Thyroid gland (tissue), 4 donors: ENCODE measurements around the gene PPP2CA. TPM values are rescaled to one million over a fixed set of nuclear protein-coding genes. Genes with fewer than 3 reads are reported as not detected.
A peak's percentile ranks its signal among the peaks of the same experiment; 100 is the strongest.

ENCODE experiments used
- DNase-seq, 2 donors: peaks; one replicate each; pipeline ENCODE4 v3.0.0-alpha.2; 2019
- H3K27ac ChIP-seq, 3 donors: fragments of 200-600 bp; sonication (generic); 1 replicate in 2 of 3; 2 replicates in 1 of 3; pipeline ENCODE4 v1.5.1; 2016 to 2019; ENCODE audit warnings: mild to moderate bottlenecking in 1 of 3, moderate library complexity in 1 of 3
- H3K27me3 ChIP-seq: fragments of 200-600 bp; sonication (generic); one replicate; pipeline ENCODE4 v1.5.1; 2019
- H3K36me3 ChIP-seq, 2 donors: fragments of 200-600 bp; sonication (generic); one replicate each; pipeline ENCODE4 v1.5.1; 2016 to 2019
- H3K4me1 ChIP-seq, 2 donors: fragments of 200-600 bp; sonication (generic); one replicate each; pipeline ENCODE4 v1.5.1; 2017 to 2019
- H3K4me3 ChIP-seq, 3 donors: fragments of 200-600 bp; sonication (generic); replicated peaks in 1 of 3; 1 replicate in 2 of 3; 2 replicates in 1 of 3; pipeline ENCODE4 v1.5.1; 2016; ENCODE audit warnings: mild to moderate bottlenecking in 1 of 3
- H3K9me3 ChIP-seq: fragments of 200-600 bp; sonication (generic); one replicate; pipeline ENCODE4 v1.5.1; 2017
- POLR2A ChIP-seq, 2 donors: fragments of 450-650 bp; IDR thresholded peaks; one replicate each; pipeline ENCODE4 v1.6.1; 2017; ENCODE audit warnings: antibody characterized with exemption in 2 of 2, mild to moderate bottlenecking in 2 of 2, moderate library complexity in 1 of 2
- WGBS, 2 donors: methylation state at CpG; one replicate each; pipeline ENCODE4 v1.1.5; 2017; 5-methylcytosine and 5-hydroxymethylcytosine counted together
- intact Hi-C: fragments of 100-400 bp; cut with DNase I; formaldehyde crosslinking; loops from one replicate; pipeline ENCODE4 v1.15.1; 2023
- total RNA-seq, 4 donors: library from RNA; depleted of rRNA; stranded (reverse); fragments of >200 nt; gene quantifications; one replicate each; pipeline ENCODE4 v1.2.3, GENCODE V29; 2016
- TF ChIP-seq, protein P1 (sequence below), 6 experiments: fragments of 200-600 bp in 3 of 6; fragments of 450-650 bp in 3 of 6; sonication (generic) in 3 of 6; IDR thresholded peaks; one replicate each; pipeline ENCODE4 v1.5.1; 2016 to 2019; ENCODE audit warnings: antibody characterized with exemption in 6 of 6, mild to moderate bottlenecking in 2 of 6, inconsistent platforms in 1 of 6, moderate library complexity in 1 of 6

Gene PPP2CA
- total RNA-seq: 100 to 1,000 TPM in 3 of 4 donors, 10 to 100 TPM in 1; 78.2 to 220 (median 174) TPM

DNA sequence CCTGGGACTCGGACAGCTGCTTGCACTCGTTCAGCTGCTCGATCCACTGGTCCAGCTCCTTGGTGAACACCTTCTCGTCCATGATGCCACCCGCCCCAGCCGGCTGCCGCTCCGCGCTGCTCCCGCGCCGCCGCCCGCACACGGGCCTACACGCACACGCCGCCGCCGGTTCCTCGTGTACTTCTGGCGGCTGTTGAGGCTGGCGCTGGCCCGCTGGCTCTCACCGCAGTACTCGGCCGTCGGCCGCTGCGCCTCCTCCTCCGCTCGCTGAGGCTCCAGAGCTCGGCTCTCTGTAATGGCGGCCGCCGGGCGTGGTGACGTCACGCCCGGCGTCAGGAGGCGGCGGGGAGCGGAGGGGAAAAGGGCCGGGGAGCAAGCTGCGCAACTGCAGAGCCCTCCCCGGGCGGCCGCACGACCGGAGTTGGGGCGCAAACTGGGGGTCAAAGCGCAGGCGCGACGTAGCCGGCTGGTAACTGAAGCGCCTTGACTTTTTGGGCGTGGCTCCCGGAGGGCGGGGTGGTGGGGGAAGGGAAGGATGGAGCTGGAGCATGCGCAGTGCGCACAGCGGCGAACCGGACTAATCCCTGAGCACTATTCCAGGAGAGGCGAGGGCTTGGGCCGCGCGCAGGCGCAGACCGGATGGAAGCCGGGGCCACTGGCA, at the start of gene PPP2CA:
Gene PPP2CA, minus strand, starts transcription at position 294 of the 661 bp plus-strand sequence. Its CDS starts 212 bp downstream, at position 82.
- Histone ChIP-seq H3K27ac (peak within 1 kb of the TSS; percentile 98 to 100 (median 100)), H3K27me3 (no peaks in the 10 kb centered on the region), H3K36me3 (peaks cover 0 to 2% of the 10 kb centered on the region in 2 donors), H3K4me1 (peaks cover 34 to 38% of the 10 kb centered on the region in 2 donors), H3K4me3 (peak within 1 kb of the TSS; percentile 95 to 100 (median 98)), H3K9me3 (no peaks in the 10 kb centered on the region)
- peak; percentile 97 to 98 for DNase-seq
- 0 to 1% methylated on average over 13 to 18 of the region's 73 CpGs for WGBS, 2 donors
- intact Hi-C loops: loop anchor here (5.0 kb wide), 1 partner anchor 49 kb away; the partner anchor contains the start of gene SKP1
- TF ChIP-seq POLR2A (IDR thresholded peaks at IDR 0.05): peak; percentile 51 to 92
- TF ChIP-seq, protein P1, sequence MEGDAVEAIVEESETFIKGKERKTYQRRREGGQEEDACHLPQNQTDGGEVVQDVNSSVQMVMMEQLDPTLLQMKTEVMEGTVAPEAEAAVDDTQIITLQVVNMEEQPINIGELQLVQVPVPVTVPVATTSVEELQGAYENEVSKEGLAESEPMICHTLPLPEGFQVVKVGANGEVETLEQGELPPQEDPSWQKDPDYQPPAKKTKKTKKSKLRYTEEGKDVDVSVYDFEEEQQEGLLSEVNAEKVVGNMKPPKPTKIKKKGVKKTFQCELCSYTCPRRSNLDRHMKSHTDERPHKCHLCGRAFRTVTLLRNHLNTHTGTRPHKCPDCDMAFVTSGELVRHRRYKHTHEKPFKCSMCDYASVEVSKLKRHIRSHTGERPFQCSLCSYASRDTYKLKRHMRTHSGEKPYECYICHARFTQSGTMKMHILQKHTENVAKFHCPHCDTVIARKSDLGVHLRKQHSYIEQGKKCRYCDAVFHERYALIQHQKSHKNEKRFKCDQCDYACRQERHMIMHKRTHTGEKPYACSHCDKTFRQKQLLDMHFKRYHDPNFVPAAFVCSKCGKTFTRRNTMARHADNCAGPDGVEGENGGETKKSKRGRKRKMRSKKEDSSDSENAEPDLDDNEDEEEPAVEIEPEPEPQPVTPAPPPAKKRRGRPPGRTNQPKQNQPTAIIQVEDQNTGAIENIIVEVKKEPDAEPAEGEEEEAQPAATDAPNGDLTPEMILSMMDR (IDR thresholded peaks at IDR 0.05): peak in 2 of 6 experiments; percentile 2 to 3

DNA sequence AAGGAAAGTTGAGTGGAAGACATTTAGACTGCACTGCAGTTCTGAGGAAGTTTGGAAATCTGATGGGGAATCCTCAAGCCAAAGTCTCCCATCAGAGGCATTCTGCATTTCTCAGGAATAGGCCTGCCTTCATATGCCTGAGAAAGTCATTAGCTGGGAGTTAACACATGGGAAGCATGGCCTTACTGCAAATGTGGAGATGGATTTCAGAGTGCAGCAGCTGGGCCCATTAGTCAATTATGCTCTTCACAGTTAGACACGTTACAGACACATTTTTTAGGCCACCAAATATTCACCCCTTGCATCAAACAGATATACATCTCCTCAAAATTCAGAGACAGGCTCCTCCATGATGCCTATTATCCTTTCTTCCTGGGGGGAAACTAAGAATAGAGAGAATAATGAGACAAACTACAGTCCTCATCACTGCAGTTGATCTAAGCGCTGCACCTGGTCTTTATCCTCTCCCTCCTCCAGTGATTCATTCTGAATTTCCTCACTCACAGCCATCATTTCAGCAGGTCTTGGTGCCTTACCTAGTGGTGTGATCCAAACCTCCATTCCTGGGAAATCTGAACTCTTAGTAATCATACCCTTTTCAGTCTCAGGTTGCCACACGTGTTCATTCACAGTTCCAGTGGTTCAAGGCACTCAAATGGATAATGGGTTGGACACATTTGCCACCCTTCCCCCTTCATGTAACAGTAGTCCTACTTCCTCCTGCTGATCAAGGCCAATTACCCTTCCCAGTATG, 47.9 kb upstream of the PPP2CA start:
- TF ChIP-seq, protein P1 (IDR thresholded peaks at IDR 0.05): no peak
- no peak for TF ChIP-seq POLR2A (IDR thresholded peaks at IDR 0.05)
- WGBS, 2 donors: 83 to 95% methylated on average over 3 of the region's 3 CpGs
- Histone ChIP-seq H3K27me3 (no peaks in the 10 kb centered on the region), H3K4me1 (no peaks in the 10 kb centered on the region), H3K36me3 (no peaks in the 10 kb centered on the region), H3K4me3 (no peak overlapping the region), H3K9me3 (no peaks in the 10 kb centered on the region), H3K27ac (no peak overlapping the region)
- intact Hi-C loops: no loop called here
- DNase-seq: no peak

DNA sequence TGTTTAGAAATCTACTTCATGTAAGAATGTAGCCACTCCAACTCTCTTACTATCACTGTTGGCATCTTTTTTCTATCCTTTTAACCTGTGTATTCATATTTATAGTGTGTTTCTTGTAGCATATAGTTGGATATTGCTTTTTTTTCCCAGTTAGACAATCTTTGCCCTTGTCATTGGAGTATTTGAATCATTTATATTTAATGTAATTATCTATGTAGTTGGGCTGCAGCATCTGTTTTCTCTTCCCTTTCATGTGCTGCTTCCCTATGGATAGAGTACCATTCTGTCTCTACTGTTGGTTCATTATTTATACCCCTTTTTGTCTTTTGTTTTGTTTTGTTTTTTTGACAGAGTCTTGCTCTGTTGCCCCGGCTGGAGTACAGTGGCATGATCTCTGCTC, 45.2 kb upstream of the PPP2CA start:
- DNase-seq: no peak
- intact Hi-C loops: no loop called here
- Histone ChIP-seq H3K4me1 (no peaks in the 10 kb centered on the region), H3K27ac (no peak overlapping the region), H3K9me3 (no peaks in the 10 kb centered on the region), H3K36me3 (no peaks in the 10 kb centered on the region), H3K4me3 (no peak overlapping the region), H3K27me3 (no peaks in the 10 kb centered on the region)
- no peak for TF ChIP-seq POLR2A (IDR thresholded peaks at IDR 0.05)
- TF ChIP-seq, protein P1 (IDR thresholded peaks at IDR 0.05): no peak
- 90 to 92% methylated on average over 1 of the region's 1 CpG for WGBS, 2 donors

DNA sequence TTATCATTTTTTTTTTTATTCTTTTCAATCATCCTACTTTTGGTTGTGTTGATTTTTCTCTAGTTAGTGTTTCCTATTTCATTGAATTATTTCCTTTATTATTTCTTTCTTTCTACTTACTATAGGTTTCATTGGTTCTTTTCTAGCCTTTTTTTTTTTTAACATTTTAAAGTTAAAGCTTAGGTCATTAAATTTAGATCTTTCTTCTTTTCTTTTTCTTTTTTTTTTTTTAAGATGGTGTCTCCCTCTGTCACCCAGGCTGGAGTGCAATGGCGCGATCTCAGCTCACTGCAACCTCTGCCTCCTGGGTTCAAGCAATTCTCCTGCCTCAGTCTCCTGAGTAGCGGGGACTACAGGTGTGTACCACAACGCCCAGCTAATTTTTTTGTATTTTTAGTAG, 43.0 kb upstream of the PPP2CA start:
- Histone ChIP-seq H3K27ac (no peak overlapping the region), H3K27me3 (no peaks in the 10 kb centered on the region), H3K4me3 (no peak overlapping the region), H3K36me3 (no peaks in the 10 kb centered on the region), H3K4me1 (no peaks in the 10 kb centered on the region), H3K9me3 (no peaks in the 10 kb centered on the region)
- 94 to 98% methylated on average over 4 of the region's 4 CpGs for whole genome bisulfite sequencing, 2 donors
- intact Hi-C loops: no loop called here
- DNase-seq: no peak
- TF ChIP-seq, protein P1 (IDR thresholded peaks at IDR 0.05): no peak
- no peak for TF ChIP-seq POLR2A (IDR thresholded peaks at IDR 0.05)
